Astrocyte (in vitro differentiated cells and primary cell): Measurements from ENCODE around the gene GJD3. TPM values are rescaled to one million over a fixed set of nuclear protein-coding genes. Genes with fewer than 3 reads are reported as not detected.

Source experiments
- DNase-seq: peaks from one replicate; pipeline ENCODE4 v3.0.0-alpha.2; 2010; ENCODE audit warnings: low read depth
- FAIRE-seq: peaks from 2 replicates; lab custom pipeline; 2011; peaks lifted over from hg19 to GRCh38; lab: Jason Lieb, UNC
- H2AFZ ChIP-seq: 2 replicates; pipeline ENCODE4 v1.6.0; 2012; ENCODE audit warnings: low read depth, low read length, inconsistent platforms
- H3K27ac ChIP-seq: 2 replicates; pipeline ENCODE4 v1.5.1; 2011; ENCODE audit warnings: low read depth, low read length, inconsistent platforms
- H3K27me3 ChIP-seq: 2 replicates; pipeline ENCODE4 v1.6.0; 2011; ENCODE audit warnings: low read length, inconsistent platforms; ENCODE audit not compliant: insufficient read depth
- H3K36me3 ChIP-seq: 2 replicates; pipeline ENCODE4 v1.5.1; 2011; ENCODE audit warnings: low read length, inconsistent platforms; ENCODE audit not compliant: insufficient read depth
- H3K4me1 ChIP-seq: 2 replicates; pipeline ENCODE4 v1.5.1; 2011; ENCODE audit warnings: low read length, inconsistent platforms; ENCODE audit not compliant: insufficient read depth
- H3K4me2 ChIP-seq: 2 replicates; pipeline ENCODE4 v1.6.0; 2012; ENCODE audit warnings: low read length, inconsistent platforms
- H3K4me3 ChIP-seq: 2 replicates; pipeline ENCODE4 v1.5.1; 2011; ENCODE audit warnings: low read depth, mild to moderate bottlenecking, low read length, inconsistent platforms; ENCODE audit not compliant: insufficient read depth
- H3K79me2 ChIP-seq: 2 replicates; pipeline ENCODE4 v1.6.0; 2012; ENCODE audit warnings: mild to moderate bottlenecking, low read length, inconsistent platforms; ENCODE audit not compliant: insufficient read depth
- H3K9ac ChIP-seq: 2 replicates; pipeline ENCODE4 v1.6.0; 2012; ENCODE audit warnings: mild to moderate bottlenecking, low read length, inconsistent platforms
- H3K9me3 ChIP-seq: 2 replicates; pipeline ENCODE4 v1.5.1; 2012; ENCODE audit warnings: low read depth, mild to moderate bottlenecking, low read length, inconsistent platforms; ENCODE audit not compliant: insufficient read depth
- H4K20me1 ChIP-seq: 2 replicates; pipeline ENCODE4 v1.6.0; 2012; ENCODE audit warnings: low read length, inconsistent platforms; ENCODE audit not compliant: insufficient read depth
- H3K27ac Mint-ChIP-seq: one replicate; pipeline ENCODE4 v1.8.0; 2021; ENCODE audit warnings: mild to moderate bottlenecking, mixed read lengths; ENCODE audit not compliant: unreplicated experiment
- H3K27me3 Mint-ChIP-seq: one replicate; pipeline ENCODE4 v1.8.0; 2021; ENCODE audit warnings: low read depth, mixed read lengths; ENCODE audit not compliant: unreplicated experiment
- H3K36me3 Mint-ChIP-seq: one replicate; pipeline ENCODE4 v1.8.0; 2021; ENCODE audit warnings: low read depth, mixed read lengths; ENCODE audit not compliant: unreplicated experiment
- H3K4me1 Mint-ChIP-seq: one replicate; pipeline ENCODE4 v1.8.0; 2021; ENCODE audit warnings: low read depth, mixed read lengths; ENCODE audit not compliant: unreplicated experiment
- H3K4me3 Mint-ChIP-seq: one replicate; pipeline ENCODE4 v1.8.0; 2021; ENCODE audit warnings: mild to moderate bottlenecking, moderate library complexity, mixed read lengths; ENCODE audit not compliant: unreplicated experiment
- H3K9me3 Mint-ChIP-seq: one replicate; pipeline ENCODE4 v1.8.0; 2021; ENCODE audit warnings: mild to moderate bottlenecking, mixed read lengths; ENCODE audit not compliant: unreplicated experiment
- EZH2 ChIP-seq: IDR thresholded peaks from 2 replicates; pipeline ENCODE4 v1.6.1; 2012; ENCODE audit warnings: mild to moderate bottlenecking, low read length, inconsistent platforms; ENCODE audit not compliant: insufficient read depth
- total RNA-seq: library from RNA; stranded (reverse); gene quantifications from 2 replicates; pipeline ENCODE4 v1.2.1, GENCODE V29; 2021
- TF ChIP-seq, protein P1 (sequence below): IDR thresholded peaks from 2 replicates; pipeline ENCODE4 v1.5.1; 2011; ENCODE audit warnings: low read depth, mild to moderate bottlenecking, inconsistent platforms, low read length, moderate library complexity; ENCODE audit not compliant: insufficient read depth

Gene GJD3
- total RNA-seq, 1 donor from 2014 or later = 0.43 TPM

DNA sequence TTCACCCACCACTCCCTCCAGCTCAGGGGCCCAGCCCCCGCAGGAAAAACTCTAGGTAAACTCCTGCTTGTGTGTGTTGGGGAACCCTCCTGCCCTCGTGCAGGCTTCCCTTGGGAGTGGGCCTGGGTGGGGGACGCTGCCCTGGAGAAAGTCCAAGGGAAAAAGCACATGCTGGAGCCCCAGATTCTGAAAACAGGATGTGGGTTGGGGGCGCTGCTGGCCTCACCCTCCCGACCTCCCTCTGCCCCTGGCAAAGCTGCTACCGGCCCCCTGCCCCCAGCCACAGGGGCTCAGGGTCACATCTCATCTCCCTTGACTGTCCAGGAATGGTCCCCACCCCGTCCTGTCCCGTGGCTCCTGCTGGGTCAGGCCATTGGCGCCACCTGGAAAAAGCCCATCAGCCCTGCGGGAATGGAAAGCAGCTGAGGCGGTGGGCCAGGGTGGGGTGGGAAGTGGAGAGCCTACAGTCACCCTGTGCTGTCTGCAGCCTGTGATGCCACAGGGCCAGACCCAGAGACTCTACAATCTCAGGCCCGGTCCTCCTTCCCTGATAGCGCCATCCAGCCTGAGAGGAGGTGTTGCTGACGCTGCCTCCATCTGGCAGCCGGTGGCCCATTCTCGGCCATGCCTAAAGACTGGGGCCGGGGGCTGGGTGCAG lies 2.5 kb upstream of the GJD3 start:
- H3K27me3 ChIP-seq = peaks cover 4% of the 10 kb centered on the region
- no peak overlapping the region for H2AFZ ChIP-seq
- no peaks in the 10 kb centered on the region for H4K20me1 ChIP-seq
- H3K36me3 ChIP-seq = no peaks in the 10 kb centered on the region
- H3K27ac Mint-ChIP-seq = no peak overlapping the region
- no peak overlapping the region for H3K4me3 ChIP-seq
- H3K4me3 Mint-ChIP-seq = no peak overlapping the region
- no peak for TF ChIP-seq EZH2
- TF ChIP-seq, protein P1, sequence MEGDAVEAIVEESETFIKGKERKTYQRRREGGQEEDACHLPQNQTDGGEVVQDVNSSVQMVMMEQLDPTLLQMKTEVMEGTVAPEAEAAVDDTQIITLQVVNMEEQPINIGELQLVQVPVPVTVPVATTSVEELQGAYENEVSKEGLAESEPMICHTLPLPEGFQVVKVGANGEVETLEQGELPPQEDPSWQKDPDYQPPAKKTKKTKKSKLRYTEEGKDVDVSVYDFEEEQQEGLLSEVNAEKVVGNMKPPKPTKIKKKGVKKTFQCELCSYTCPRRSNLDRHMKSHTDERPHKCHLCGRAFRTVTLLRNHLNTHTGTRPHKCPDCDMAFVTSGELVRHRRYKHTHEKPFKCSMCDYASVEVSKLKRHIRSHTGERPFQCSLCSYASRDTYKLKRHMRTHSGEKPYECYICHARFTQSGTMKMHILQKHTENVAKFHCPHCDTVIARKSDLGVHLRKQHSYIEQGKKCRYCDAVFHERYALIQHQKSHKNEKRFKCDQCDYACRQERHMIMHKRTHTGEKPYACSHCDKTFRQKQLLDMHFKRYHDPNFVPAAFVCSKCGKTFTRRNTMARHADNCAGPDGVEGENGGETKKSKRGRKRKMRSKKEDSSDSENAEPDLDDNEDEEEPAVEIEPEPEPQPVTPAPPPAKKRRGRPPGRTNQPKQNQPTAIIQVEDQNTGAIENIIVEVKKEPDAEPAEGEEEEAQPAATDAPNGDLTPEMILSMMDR = no peak
- no peaks in the 10 kb centered on the region for H3K36me3 Mint-ChIP-seq
- H3K27ac ChIP-seq = no peak overlapping the region
- peaks cover 3% of the 10 kb centered on the region for H3K4me1 Mint-ChIP-seq
- peaks cover 6% of the 10 kb centered on the region for H3K4me1 ChIP-seq
- no peaks in the 10 kb centered on the region for H3K27me3 Mint-ChIP-seq
- H3K9me3 ChIP-seq = no peaks in the 10 kb centered on the region
- no peak overlapping the region for H3K9ac ChIP-seq
- no peaks in the 10 kb centered on the region for H3K79me2 ChIP-seq
- FAIRE-seq = no peak
- DNase-seq = no peak
- no peaks in the 10 kb centered on the region for H3K9me3 Mint-ChIP-seq
- H3K4me2 ChIP-seq = no peak overlapping the region

DNA sequence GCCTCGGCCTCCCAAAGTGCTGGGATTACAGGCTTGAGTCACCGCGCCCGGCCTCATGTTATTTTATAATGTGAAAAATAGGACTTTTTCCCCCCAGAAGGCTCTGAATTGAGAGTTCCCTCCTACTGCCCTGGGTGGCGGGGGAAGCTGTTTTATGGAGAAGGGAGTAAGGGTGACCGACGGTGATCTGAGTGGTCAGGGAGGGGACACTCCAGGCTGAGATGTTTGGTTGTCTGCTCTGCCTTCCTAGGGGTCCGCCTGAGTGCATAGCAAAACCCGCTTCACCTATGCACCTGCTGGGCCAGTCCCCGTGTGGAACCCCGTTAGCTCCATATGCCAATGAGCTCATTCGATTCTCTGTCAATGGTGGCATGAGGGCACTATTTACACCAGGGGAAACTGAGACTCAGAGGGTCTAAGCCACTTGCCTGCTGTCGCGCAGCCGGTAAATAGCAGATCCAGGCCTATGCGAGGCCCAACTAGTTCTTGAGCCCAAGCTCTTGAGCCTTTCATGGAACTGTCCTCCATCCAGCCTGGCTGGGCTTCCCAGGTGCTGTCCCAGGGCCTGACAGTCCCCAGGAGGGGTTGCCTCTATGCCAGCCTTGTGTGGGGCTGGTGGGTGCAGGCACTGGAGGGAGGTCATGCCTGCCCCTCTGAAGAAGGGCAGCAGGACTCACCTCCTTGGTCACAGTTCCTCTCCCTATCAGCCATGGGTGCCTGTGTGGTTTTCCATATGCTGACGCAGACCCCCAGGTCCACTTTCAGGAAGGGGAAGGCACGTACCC lies 1.7 kb upstream of the GJD3 start:
- TF ChIP-seq, protein P1 = no peak
- no peak for TF ChIP-seq EZH2
- Histone ChIP-seq H3K4me2 (no peak overlapping the region), H4K20me1 (no peaks in the 10 kb centered on the region), H3K79me2 (no peaks in the 10 kb centered on the region), H3K36me3 (no peaks in the 10 kb centered on the region), H3K9ac (no peak overlapping the region), H3K27me3 (peaks cover 4% of the 10 kb centered on the region), H3K9me3 (no peaks in the 10 kb centered on the region), H2AFZ (no peak overlapping the region), H3K4me3 (no peak overlapping the region), H3K27ac (no peak overlapping the region), H3K4me1 (peaks cover 6% of the 10 kb centered on the region)
- Mint-ChIP-seq H3K9me3 (no peaks in the 10 kb centered on the region), H3K27me3 (peaks cover 3% of the 10 kb centered on the region), H3K4me1 (peaks cover 2% of the 10 kb centered on the region), H3K36me3 (no peaks in the 10 kb centered on the region), H3K27ac (no peak overlapping the region), H3K4me3 (no peak overlapping the region)
- DNase-seq (no peak), FAIRE-seq (no peak)

DNA sequence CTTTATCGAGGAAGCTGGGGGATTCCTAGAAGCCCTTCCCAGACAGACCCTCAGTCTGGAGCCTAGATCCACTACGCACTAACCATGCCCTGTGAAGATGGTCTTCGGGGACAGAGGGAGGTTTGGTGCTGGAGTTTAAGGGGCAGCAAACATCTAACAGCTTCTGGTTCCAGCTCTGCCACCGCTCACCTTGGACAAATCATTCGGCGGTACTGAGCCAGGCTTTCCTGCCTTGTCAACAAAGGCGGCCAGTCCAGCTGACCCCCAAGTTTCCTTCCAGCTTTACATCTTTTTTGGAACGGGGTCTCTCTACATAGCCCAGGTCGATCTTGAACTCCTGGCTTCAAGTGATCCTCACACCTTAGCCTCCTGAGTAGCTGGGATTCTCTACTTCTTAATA lies 369 bp upstream of the GJD3 start:
- Histone ChIP-seq H2AFZ (no peak overlapping the region), H3K4me1 (peaks cover 6% of the 10 kb centered on the region), H3K9me3 (no peaks in the 10 kb centered on the region), H3K79me2 (no peaks in the 10 kb centered on the region), H3K36me3 (no peaks in the 10 kb centered on the region), H3K27ac (no peak overlapping the region), H3K9ac (no peak overlapping the region), H4K20me1 (no peaks in the 10 kb centered on the region), H3K4me3 (no peak overlapping the region), H3K4me2 (peak overlapping the region; percentile 90), H3K27me3 (peaks cover 4% of the 10 kb centered on the region)
- H3K36me3 Mint-ChIP-seq = no peaks in the 10 kb centered on the region
- no peaks in the 10 kb centered on the region for H3K9me3 Mint-ChIP-seq
- TF ChIP-seq, protein P1 = no peak
- no peak for TF ChIP-seq EZH2
- DNase-seq (no peak), FAIRE-seq (no peak)
- peak overlapping the region; percentile 27 for H3K4me3 Mint-ChIP-seq
- no peak overlapping the region for H3K27ac Mint-ChIP-seq
- peaks cover 2% of the 10 kb centered on the region for H3K4me1 Mint-ChIP-seq
- peaks cover 9% of the 10 kb centered on the region for H3K27me3 Mint-ChIP-seq
